Activated T-cell treated with anti-CD3 and anti-CD28 coated beads, Interleukin-2, amount 50 U/mL, for 1 hour (primary cell): ENCODE measurements around the gene RIMS4.
"Not testable (repeated sequence)": the region's sequence is repeated elsewhere in the genome, so short reads cannot be mapped to it uniquely, and the experiment has no call there.

ENCODE experiments used
- DNase-seq: peaks from one replicate; pipeline ENCODE4 v3.0.0-alpha.2; 2020

Gene RIMS4

DNA sequence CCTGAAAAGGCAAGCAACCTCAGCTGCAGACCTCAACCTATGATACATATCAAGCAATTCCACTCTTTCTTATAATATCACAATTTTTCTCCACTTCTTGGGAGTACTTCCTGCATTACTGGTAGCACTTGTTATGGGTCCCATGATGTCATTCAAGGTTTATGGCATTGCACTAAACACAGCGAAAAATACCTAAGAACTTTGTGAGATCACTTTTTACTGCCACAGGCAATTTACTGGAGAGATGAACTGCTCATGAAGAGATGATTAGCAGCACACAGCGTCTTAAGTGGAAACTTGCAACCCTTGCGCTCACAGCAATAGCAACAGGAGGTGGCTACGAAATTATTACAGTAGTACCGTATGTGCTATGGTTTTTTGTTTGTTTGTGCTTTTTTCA lies 19.3 kb upstream of the RIMS4 start:
- no peak for DNase-seq

GRCh38 chr20:44828640-44829039 lies 18.3 kb upstream of the RIMS4 start:
- no peak for DNase-seq

DNA sequence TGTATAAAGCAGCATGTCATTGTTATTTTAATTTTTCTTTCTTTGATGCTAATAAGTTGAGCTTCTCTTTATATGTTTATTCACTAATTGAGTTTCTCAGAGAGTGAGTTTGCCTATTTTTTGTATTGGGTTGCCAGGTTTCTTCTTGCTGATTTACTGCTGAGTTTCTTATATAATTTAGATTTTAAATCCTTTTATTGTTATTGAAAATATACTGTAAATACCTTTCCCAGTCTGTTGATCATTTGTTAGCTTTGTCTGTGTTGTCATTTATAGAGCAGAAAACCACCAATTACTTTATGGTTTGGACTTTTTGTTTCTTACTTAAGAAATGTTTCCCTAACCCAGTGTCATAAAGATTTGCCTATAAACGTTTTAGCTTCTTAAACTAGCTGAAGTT lies 17.1 kb upstream of the RIMS4 start:
- no peak for DNase-seq

GRCh38 chr20:44821576-44821975 lies 11.2 kb upstream of the RIMS4 start:
- not testable (repeated sequence) for DNase-seq

DNA sequence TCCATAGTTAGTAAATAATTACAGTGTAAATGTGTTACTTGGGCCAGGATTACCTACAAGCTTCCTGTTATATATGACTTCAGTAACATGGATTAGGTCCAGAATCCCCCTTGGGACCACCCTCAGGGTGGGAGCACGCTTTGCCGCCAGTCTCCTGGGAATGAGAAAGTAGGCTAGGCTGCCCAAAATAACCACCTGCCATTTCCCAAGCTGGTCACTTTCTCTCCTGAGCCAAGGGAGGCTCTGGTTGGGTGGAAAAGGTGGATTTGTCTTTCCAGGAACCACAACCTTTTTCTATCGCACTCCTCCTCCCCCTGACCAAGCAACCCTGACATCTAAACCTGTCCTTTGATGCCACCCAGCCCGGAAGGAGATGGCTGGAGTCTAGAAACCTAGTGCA lies 9.6 kb upstream of the RIMS4 start:
- no peak for DNase-seq

- DNase-seq = no peak
Observed at GRCh38 chr20:44817143-44817910, 7.0 kb upstream of the RIMS4 start.

DNA sequence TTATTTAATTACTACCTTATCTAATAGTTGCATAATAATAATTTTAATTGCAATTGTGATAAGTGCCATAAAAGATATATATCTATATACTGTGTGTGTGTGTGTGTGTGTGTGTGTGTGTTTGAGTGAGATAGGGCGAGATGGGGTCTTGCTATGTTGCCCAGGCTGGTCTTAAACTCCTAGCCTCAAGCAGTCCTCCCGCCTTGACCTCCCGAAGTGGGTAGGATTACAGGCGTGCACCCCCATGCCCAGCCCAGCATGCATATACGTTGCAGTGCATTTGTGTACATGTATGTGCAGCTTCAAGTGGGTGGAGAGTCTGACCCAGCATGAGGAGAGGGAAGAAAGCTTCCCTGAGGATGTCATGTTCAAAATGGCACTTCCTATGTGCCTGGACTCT lies 4.6 kb upstream of the RIMS4 start:
- no peak for DNase-seq

DNA sequence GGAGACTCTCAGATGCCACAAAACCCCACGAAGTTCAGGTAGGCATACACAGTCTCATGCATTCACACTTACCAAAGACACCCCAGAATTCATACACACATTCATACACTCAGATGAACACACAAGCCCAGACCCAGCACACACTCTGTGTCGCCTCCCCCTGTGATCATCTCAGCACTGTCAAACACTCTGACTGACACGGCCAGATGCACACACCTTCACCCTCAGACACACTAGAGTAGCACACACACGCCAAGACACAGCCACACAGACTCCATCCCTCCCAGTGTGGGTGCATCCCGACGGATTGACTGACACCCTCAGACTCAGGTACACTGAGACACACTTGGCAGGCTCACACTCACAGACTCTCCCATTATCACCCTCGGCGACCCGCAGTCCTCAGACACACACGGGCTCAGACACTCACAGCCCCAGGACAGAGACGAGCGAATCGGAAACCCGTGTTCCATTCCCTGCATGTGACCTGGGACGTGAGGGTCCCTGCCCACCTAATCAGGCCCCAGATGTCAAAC lies 872 bp upstream of the RIMS4 start:
- no peak for DNase-seq

GRCh38 chr20:44810061-44810390 lies 320 bp downstream of the RIMS4 start:
- DNase-seq = no peak

GRCh38 chr20:44809380-44810060 lies 826 bp downstream of the RIMS4 start:
- DNase-seq = no peak

DNA sequence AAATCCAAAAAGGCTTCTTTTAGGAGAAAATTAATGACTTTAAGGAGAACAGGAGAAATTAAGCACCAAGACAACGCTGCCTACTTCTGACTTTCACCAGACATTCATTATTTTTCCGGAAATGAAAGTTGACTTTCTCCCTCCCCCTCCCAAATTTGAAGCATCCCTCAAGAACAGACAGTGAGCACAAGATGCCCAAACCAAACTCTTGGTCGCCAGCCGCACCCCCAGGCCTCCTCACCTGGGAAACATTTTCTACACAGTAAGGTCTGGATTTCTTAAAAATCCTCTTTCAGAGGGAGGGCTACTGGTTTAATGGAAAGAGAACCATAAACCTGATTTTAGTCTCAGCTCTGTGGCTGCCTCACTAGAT lies 2.7 kb downstream of the RIMS4 start:
- no peak for DNase-seq

DNA sequence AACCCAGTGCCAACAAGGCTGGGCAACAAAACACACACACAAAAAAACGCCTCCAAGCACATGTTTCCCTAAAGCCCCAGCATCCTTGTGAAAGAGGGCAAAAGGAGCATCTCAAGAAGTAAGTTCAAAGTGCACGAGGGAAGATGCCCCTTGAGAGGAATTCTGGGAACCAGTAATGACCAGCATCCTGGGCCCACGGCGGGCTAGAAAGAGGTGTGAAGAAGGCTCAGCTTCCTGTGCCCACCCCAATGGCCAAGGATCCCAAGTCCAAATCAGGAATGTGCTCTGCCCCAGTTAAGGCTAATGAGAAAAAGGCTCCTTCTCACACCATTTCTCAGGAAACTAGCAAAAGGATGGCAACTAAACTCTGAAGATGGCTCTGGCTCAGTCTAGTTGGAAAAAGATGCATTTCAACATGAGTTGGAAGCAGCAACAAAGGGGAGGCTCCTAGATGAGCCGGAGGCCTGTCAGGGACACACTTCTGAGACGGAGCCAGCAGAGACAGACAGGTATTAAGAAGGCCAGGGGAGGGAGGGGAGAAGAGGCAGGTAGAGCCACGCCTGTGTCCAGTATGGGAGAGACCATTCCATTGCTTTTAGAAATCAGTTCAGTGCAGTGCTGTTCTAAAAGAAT lies 3.2 kb downstream of the RIMS4 start:
- no peak for DNase-seq

GRCh38 chr20:44805979-44806620 lies 4.2 kb downstream of the RIMS4 start:
- no peak for DNase-seq

DNA sequence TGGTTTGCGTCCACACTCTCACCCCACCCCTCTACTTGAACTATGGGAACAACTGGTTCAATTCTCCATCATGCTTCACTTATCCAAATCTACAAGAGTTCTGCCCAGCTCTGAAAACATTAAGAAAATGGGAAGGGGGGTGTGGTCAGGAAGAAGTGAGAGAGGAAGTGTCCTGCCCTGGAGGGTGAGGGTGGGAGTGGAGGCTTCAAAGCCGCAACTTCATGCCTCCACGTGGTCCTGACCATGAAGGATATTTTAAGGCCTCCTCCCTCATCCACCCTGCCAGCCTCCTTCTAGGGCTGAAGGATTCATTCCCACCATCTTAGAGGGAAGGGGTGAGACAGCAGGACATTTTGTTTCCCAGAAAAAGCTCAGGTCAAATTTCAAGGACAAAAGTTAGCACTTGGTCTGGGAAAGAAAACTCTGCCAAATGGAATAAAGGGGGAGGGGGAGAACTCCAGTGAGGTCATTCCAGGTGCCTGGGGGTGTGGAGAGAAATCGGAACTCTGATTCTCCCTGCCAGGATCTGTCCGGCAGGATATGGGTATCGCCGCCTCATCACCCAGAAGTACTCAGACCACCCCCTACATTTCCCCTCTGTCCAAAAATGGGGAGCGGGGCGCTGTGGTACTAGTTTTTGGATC lies 4.9 kb downstream of the RIMS4 start:
- no peak for DNase-seq

- no peak for DNase-seq
Observed at GRCh38 chr20:44803383-44803941, 6.9 kb downstream of the RIMS4 start.

DNA sequence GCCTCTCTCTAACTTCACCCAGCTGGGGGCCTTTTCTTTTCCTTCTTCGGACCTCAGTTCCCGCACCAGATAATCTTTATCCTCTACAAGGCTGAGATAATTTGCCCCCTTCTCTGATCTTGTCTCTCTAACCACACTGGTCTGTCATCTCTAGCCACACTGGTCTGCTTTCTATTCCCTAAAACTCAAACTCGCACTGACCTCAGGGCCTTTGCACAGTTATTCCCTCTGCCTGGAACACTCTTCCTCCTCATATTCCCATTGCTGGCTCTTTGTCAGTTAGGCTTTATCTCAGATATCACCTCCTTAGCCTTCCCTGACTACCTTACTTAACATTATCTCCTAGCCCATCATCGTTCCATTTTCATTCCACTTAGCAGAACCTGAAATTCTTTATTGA lies 7.6 kb downstream of the RIMS4 start:
- no peak for DNase-seq

GRCh38 chr20:44800391-44801046 lies 9.8 kb downstream of the RIMS4 start:
- no peak for DNase-seq

GRCh38 chr20:44799691-44800090 lies 10.7 kb downstream of the RIMS4 start:
- DNase-seq = no peak

DNA sequence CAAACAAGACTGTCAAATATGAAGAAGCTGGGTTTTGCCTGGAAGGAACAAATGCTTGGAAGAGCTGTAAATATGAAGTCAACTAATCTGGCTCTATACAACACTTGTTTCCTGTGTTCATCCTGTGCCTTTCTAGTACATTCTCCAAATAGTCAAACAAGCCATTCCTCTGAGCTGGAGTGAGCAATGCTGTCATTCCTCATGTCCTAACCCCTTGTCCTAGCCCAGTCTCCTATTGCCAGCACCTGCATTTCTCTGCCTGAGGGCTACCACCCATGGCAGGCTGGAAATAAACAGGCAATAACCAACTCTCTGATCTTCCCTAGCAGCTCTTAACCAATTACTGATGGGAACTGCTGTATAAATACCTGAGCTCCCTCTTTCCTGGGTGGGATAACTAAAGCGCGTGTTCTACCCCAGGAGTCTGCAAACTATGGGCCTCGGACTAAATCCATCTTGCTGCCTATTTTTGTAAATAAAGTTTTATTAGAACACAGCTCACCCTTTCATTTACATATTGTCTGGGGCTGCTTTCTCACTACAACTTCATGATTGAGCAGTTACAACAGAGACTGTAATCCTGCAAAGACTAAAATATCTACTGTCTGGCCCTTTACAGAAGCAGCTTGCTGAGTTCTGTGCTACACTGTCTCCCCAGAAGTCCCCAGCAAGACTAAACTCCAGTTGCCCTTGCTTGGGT lies 13.4 kb downstream of the RIMS4 start:
- DNase-seq = no peak

DNA sequence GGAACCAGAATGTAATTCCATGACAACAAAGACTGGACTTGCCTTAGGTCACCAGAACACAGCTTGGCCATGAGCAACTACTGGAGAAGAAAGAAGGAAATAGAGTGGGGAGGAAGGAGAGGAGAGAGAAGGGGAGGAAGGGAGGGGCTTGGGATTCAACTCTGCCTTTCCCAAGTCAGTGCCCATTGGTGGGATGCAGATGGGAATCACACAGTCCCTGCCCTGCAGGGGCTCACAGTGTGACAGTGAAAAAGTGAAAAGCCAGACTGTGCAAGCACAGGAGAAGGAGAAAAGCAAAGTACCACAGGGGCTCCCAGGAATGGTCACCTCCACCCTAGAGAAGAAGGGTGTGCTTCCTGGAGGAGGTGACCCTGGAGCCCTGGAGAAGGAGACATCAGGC lies 14.0 kb downstream of the RIMS4 start:
- no peak for DNase-seq

GRCh38 chr20:44795836-44796235 lies 14.5 kb downstream of the RIMS4 start:
- DNase-seq = no peak

GRCh38 chr20:44792796-44793195 lies 17.6 kb downstream of the RIMS4 start:
- DNase-seq = no peak
